ENCODE results near the gene MITF.

DNA sequence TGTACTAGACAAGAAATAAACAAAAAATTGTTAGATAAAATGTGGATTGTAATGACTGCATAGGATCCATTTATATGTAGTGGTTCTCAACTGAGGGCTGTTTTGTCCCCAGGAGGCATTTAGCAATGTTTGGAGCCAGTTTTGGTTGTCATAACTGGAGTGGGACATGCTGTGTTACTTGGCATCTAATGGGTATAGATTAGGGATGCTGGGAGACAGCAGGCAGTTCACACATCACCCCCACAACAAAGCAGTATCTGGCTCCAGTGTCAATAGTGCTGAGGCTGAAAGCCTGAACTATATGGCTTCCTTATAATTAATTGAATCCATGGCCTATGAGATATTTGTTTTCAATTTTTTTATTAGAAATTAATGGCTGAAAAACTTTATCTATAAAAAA, 188.3 kb downstream of the MITF start:
- TF ChIP-seq, protein P1, sequence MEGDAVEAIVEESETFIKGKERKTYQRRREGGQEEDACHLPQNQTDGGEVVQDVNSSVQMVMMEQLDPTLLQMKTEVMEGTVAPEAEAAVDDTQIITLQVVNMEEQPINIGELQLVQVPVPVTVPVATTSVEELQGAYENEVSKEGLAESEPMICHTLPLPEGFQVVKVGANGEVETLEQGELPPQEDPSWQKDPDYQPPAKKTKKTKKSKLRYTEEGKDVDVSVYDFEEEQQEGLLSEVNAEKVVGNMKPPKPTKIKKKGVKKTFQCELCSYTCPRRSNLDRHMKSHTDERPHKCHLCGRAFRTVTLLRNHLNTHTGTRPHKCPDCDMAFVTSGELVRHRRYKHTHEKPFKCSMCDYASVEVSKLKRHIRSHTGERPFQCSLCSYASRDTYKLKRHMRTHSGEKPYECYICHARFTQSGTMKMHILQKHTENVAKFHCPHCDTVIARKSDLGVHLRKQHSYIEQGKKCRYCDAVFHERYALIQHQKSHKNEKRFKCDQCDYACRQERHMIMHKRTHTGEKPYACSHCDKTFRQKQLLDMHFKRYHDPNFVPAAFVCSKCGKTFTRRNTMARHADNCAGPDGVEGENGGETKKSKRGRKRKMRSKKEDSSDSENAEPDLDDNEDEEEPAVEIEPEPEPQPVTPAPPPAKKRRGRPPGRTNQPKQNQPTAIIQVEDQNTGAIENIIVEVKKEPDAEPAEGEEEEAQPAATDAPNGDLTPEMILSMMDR (IDR thresholded peaks at IDR 0.05), result no peak
- TF ChIP-seq POLR2AphosphoS5 (IDR thresholded peaks at IDR 0.05) (no peak), EP300 (IDR thresholded peaks at IDR 0.05) (no peak), POLR2A (IDR thresholded peaks at IDR 0.05) (no peak)

Measured in stomach (tissue), 4 donors.